Measurements from ENCODE around the gene LRP1B. TPM values are rescaled to one million over a fixed set of nuclear protein-coding genes. Genes with fewer than 3 reads are reported as not detected.

Gene LRP1B
- total RNA-seq, 1 donor from 2014 or later = 1.7 TPM

- TF ChIP-seq CTCF (IDR thresholded peaks at IDR 0.05; ENCODE audit: unreplicated experiment) = no peak
- H3K27ac Mint-ChIP-seq = no peak overlapping the region
- DNase-seq (ENCODE audit: low spot score in 2 of 2, unreplicated experiment in 2 of 2) = no peak
- H3K27me3 Mint-ChIP-seq (ENCODE audit: low read depth) = no peaks in the 10 kb centered on the region
- peaks cover 8% of the 10 kb centered on the region for H3K9me3 Mint-ChIP-seq
- no peak overlapping the region for H3K4me3 Mint-ChIP-seq
- peaks cover 6% of the 10 kb centered on the region for H3K4me1 Mint-ChIP-seq
- no peaks in the 10 kb centered on the region for H3K36me3 Mint-ChIP-seq
Measured at GRCh38 chr2:140275427-140275826, 1855.4 kb downstream of the LRP1B start.

- Mint-ChIP-seq H3K27ac (no peak overlapping the region), H3K4me3 (no peak overlapping the region), H3K4me1 (peaks cover 6% of the 10 kb centered on the region), H3K27me3 (ENCODE audit: low read depth) (no peaks in the 10 kb centered on the region), H3K36me3 (no peaks in the 10 kb centered on the region), H3K9me3 (peaks cover 5% of the 10 kb centered on the region)
- DNase-seq (ENCODE audit: low spot score in 2 of 2, unreplicated experiment in 2 of 2) = no peak
- TF ChIP-seq CTCF (IDR thresholded peaks at IDR 0.05; ENCODE audit: unreplicated experiment) = no peak
Measured at GRCh38 chr2:140274891-140275290, 1855.9 kb downstream of the LRP1B start.

DNA sequence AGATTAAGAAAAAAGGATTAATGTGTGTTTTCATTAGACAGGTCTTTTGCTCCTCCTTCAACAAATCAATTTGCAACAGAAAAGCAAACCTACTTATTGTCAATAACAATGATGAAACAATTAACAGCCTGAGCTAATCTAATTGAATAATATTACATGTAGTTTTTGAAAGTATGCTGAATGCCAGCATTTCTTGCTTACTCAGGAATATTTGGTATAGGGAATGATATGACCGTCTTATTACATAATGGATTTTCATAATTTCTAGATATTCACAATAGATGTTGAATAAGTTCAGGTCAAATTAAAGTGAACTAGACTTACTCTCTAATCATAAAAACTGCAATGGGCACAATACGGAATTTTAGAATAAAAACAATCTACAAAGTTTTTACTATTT, 1856.9 kb downstream of the LRP1B start:
- Mint-ChIP-seq H3K4me3 (no peak overlapping the region), H3K4me1 (peaks cover 6% of the 10 kb centered on the region), H3K9me3 (peaks cover 5% of the 10 kb centered on the region), H3K27ac (no peak overlapping the region), H3K27me3 (ENCODE audit: low read depth) (no peaks in the 10 kb centered on the region), H3K36me3 (no peaks in the 10 kb centered on the region)
- no peak for TF ChIP-seq CTCF (IDR thresholded peaks at IDR 0.05; ENCODE audit: unreplicated experiment)
- DNase-seq (ENCODE audit: low spot score in 2 of 2, unreplicated experiment in 2 of 2) = no peak

DNA sequence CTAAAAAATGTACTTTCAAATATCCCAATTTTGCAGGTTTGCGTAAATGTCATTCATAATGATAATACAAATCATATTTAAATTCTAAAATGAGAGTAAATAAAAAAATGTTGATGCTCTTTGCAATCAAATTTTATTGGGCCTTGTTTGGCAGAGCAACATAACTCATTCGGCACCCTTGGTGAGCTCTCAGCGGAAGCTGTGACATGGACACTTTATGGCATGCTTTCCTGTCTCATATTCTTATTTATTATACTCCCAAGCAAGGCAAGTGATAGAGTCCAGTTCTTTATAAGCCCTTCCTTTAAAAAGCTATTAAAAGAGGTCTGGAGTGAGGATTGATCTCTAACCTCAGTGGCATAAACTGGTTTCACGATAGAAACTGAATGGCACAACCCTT, 1857.4 kb downstream of the LRP1B start:
- H3K27ac Mint-ChIP-seq = no peak overlapping the region
- no peaks in the 10 kb centered on the region for H3K36me3 Mint-ChIP-seq
- no peaks in the 10 kb centered on the region for H3K27me3 Mint-ChIP-seq (ENCODE audit: low read depth)

GRCh38 chr2:140270224-140270623, 1860.6 kb downstream of the LRP1B start:
- Mint-ChIP-seq H3K36me3 (no peaks in the 10 kb centered on the region), H3K9me3 (no peaks in the 10 kb centered on the region)

More for the DNA sequence above, 1857.4 kb downstream of the LRP1B start:
- H3K4me1 Mint-ChIP-seq = peaks cover 6% of the 10 kb centered on the region
- no peak for TF ChIP-seq CTCF (IDR thresholded peaks at IDR 0.05; ENCODE audit: unreplicated experiment)
- no peak overlapping the region for H3K4me3 Mint-ChIP-seq
- DNase-seq (ENCODE audit: low spot score in 2 of 2, unreplicated experiment in 2 of 2) = no peak
- peaks cover 5% of the 10 kb centered on the region for H3K9me3 Mint-ChIP-seq

More at GRCh38 chr2:140270224-140270623, 1860.6 kb downstream of the LRP1B start:
- no peaks in the 10 kb centered on the region for H3K27me3 Mint-ChIP-seq (ENCODE audit: low read depth)
- H3K4me3 Mint-ChIP-seq = no peak overlapping the region
- H3K27ac Mint-ChIP-seq = no peak overlapping the region
- no peak for DNase-seq (ENCODE audit: low spot score in 2 of 2, unreplicated experiment in 2 of 2)
- H3K4me1 Mint-ChIP-seq = peaks cover 4% of the 10 kb centered on the region
- TF ChIP-seq CTCF (IDR thresholded peaks at IDR 0.05; ENCODE audit: unreplicated experiment) = no peak
